ENCODE measurements around the gene ZNF804B.

ZNF804B gene

GRCh38 chr7:88967432-88967831 lies 207.9 kb downstream of the ZNF804B start:
- TF ChIP-seq GATA1 (IDR thresholded peaks at IDR 0.05; ENCODE audit: low read depth, low read length): no peak
- no peak for TF ChIP-seq POLR2A (IDR thresholded peaks at IDR 0.05; ENCODE audit: low read length)
- DNase-seq: no peak

- TF ChIP-seq GATA1 (IDR thresholded peaks at IDR 0.05; ENCODE audit: low read depth, low read length): no peak
- no peak for TF ChIP-seq POLR2A (IDR thresholded peaks at IDR 0.05; ENCODE audit: low read length)
- DNase-seq: no peak
These were observed 209.7 kb downstream of the ZNF804B start for GRCh38 chr7:88969167-88969566.

- TF ChIP-seq GATA1 (IDR thresholded peaks at IDR 0.05; ENCODE audit: low read depth, low read length): no peak
- TF ChIP-seq POLR2A (IDR thresholded peaks at IDR 0.05; ENCODE audit: low read length): no peak
These were observed 225.8 kb downstream of the ZNF804B start for GRCh38 chr7:88985295-88985694.

GRCh38 chr7:89001306-89001705 lies 241.8 kb downstream of the ZNF804B start:
- DNase-seq: no peak

More at GRCh38 chr7:88985295-88985694, 225.8 kb downstream of the ZNF804B start:
- DNase-seq: no peak

GRCh38 chr7:89002981-89003956 lies 243.8 kb downstream of the ZNF804B start:
- no peak for DNase-seq
- no peak for TF ChIP-seq GATA1 (IDR thresholded peaks at IDR 0.05; ENCODE audit: low read depth, low read length)
- no peak for TF ChIP-seq POLR2A (IDR thresholded peaks at IDR 0.05; ENCODE audit: low read length)

More at GRCh38 chr7:89001306-89001705, 241.8 kb downstream of the ZNF804B start:
- TF ChIP-seq POLR2A (IDR thresholded peaks at IDR 0.05; ENCODE audit: low read length) (no peak), GATA1 (IDR thresholded peaks at IDR 0.05; ENCODE audit: low read depth, low read length) (no peak)

- DNase-seq: no peak
- TF ChIP-seq POLR2A (IDR thresholded peaks at IDR 0.05; ENCODE audit: low read length): no peak
- no peak for TF ChIP-seq GATA1 (IDR thresholded peaks at IDR 0.05; ENCODE audit: low read depth, low read length)
These were observed 252.5 kb downstream of the ZNF804B start for GRCh38 chr7:89012016-89012415.

GRCh38 chr7:89017695-89018094 lies 258.2 kb downstream of the ZNF804B start:
- TF ChIP-seq POLR2A (IDR thresholded peaks at IDR 0.05; ENCODE audit: low read length): no peak
- DNase-seq: no peak

DNA sequence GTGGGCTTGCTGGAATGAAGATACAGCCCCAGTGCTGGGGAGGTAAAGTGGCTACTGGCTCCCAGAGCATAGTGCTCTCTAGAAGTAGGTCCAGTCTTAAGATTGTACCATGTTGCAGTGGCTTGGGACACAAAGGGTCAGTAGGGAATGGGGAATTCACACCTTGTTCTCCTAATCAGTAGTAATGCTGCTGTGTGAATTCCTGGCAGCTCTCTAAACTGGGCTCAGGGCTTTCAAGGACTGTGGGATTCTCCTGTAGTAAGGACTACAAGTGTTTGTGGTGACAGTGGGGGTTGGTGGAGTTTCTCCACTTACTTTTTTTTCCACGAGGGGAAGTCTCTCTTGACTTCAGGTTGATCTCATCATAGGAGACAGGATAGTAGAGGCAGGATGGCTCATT lies 262.2 kb downstream of the ZNF804B start:
- DNase-seq: no peak
- TF ChIP-seq POLR2A (IDR thresholded peaks at IDR 0.05; ENCODE audit: low read length): no peak
- no peak for TF ChIP-seq GATA1 (IDR thresholded peaks at IDR 0.05; ENCODE audit: low read depth, low read length)

DNA sequence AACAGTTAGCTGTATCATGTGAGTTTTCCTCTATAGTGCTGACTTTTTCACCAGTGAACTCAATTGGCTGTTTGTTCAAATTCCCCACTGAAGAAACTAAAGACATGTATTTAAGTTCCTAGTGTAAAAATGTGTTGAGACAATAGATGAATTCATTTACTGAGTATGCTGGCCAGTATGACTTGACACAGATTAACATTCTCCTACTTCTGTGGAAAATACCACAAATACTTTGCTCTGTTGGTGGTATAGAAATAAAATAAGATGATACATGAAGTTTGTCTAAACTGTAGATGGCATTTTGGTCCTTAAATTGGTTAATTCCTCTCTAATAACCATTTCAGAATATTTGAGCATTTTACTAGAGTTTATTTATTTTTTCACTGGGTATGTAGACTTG lies 263.7 kb downstream of the ZNF804B start:
- no peak for TF ChIP-seq POLR2A (IDR thresholded peaks at IDR 0.05; ENCODE audit: low read length)
- no peak for TF ChIP-seq GATA1 (IDR thresholded peaks at IDR 0.05; ENCODE audit: low read depth, low read length)
- no peak for DNase-seq

- no peak for DNase-seq
- TF ChIP-seq POLR2A (IDR thresholded peaks at IDR 0.05; ENCODE audit: low read length) (no peak), GATA1 (IDR thresholded peaks at IDR 0.05; ENCODE audit: low read depth, low read length) (no peak)
These were observed 264.4 kb downstream of the ZNF804B start for GRCh38 chr7:89023877-89024276.

GRCh38 chr7:89027781-89028180 lies 268.3 kb downstream of the ZNF804B start:
- TF ChIP-seq GATA1 (IDR thresholded peaks at IDR 0.05; ENCODE audit: low read depth, low read length): no peak
- DNase-seq: no peak

GRCh38 chr7:89028319-89028718 lies 268.8 kb downstream of the ZNF804B start:
- TF ChIP-seq GATA1 (IDR thresholded peaks at IDR 0.05; ENCODE audit: low read depth, low read length): no peak
- no peak for TF ChIP-seq POLR2A (IDR thresholded peaks at IDR 0.05; ENCODE audit: low read length)
- DNase-seq: no peak

GRCh38 chr7:89029864-89030263 lies 270.4 kb downstream of the ZNF804B start:
- TF ChIP-seq GATA1 (IDR thresholded peaks at IDR 0.05; ENCODE audit: low read depth, low read length): no peak
- TF ChIP-seq POLR2A (IDR thresholded peaks at IDR 0.05; ENCODE audit: low read length): no peak
- no peak for DNase-seq

GRCh38 chr7:89041240-89041639 lies 281.7 kb downstream of the ZNF804B start:
- TF ChIP-seq POLR2A (IDR thresholded peaks at IDR 0.05; ENCODE audit: low read length): no peak
- DNase-seq: no peak

DNA sequence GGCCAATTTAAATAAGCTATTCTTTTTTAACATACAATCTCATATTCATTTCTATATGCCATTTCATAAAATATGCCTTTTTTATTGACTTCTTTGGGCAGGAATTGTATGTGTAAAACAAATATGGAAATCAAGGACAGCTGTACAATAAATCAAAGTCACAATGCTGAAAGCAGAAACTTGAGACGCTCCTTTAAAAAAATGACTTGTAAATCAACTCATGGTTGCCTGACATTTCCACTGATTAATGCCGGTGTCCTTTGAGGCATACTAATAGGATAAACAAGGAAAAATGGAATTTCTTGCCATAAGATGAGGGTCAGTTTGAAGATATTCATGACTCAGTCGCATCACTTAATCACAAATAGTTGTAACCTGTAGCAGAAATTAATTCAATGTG lies 283.4 kb downstream of the ZNF804B start:
- DNase-seq: no peak
- TF ChIP-seq POLR2A (IDR thresholded peaks at IDR 0.05; ENCODE audit: low read length) (no peak), GATA1 (IDR thresholded peaks at IDR 0.05; ENCODE audit: low read depth, low read length) (no peak)
